GM15510 (cell line): ENCODE data around the gene SLC35A2.

Experiments
- POLR2A ChIP-seq: IDR thresholded peaks from 3 replicates; pipeline ENCODE4 v1.6.1; 2011; ENCODE audit warnings: borderline replicate concordance; ENCODE audit not compliant: insufficient read length; ENCODE audit errors: extremely low read depth

SLC35A2 gene

DNA sequence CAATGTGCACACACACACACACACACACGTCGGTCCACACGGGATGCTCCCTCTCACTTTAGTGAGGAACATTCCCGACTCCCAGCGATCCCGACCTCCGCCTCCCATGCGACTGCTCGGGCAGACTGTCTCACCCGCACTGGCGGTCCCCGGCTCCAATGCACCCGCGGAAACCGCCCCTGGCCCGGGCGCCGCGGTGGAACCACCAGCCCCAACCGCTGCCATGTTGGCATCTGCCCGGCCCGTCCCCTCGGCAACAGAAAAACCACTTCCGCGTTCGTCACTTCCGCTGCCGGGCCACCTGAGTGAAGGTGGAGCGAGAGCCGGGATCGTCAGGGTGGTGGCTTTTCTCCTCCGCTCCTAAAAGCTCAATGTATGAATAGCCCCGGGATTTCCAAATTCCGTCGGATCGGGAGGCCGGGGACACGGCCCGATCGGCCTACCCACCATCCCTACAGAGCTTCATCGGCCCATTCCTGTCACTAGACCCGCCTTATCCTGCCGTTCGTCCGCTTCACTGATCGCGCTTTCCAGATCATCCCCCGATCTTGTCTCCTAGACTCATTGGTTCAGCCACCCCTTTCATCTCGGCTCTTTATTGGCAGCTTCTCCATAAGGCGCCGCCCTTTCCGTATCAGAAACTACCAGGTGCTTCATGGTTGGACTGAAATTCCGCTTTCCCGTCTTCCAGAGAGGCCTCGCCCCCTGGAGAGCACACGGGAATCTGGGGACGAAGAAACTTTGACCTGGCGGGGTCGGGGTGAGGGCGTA, at the start of gene SLC35A2:
SLC35A2 (minus strand) TSS at position 235 of the 771 bp plus-strand sequence; CDS start at position 225, 10 bp downstream.
- peak; percentile 72 for TF ChIP-seq POLR2A

DNA sequence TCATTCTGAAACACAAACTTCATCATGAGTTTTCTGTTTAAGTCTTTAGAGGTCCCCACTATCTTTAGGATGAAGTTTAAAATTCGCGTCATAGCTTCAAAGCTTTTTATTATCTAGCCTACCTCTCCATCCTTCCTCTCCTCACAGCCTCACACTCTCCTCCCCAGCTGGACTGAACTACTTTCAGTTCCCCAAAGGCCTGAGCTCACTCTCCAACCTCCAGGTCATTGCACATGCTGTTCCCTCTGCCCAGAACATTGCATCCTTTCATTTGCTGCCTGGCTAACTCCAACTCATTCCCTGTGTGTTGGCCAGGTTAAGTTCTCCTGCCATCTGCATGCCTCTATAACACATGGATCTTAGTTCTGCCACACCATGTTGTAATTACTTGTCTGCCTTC, 48.8 kb upstream of the SLC35A2 start:
- no peak for TF ChIP-seq POLR2A

DNA sequence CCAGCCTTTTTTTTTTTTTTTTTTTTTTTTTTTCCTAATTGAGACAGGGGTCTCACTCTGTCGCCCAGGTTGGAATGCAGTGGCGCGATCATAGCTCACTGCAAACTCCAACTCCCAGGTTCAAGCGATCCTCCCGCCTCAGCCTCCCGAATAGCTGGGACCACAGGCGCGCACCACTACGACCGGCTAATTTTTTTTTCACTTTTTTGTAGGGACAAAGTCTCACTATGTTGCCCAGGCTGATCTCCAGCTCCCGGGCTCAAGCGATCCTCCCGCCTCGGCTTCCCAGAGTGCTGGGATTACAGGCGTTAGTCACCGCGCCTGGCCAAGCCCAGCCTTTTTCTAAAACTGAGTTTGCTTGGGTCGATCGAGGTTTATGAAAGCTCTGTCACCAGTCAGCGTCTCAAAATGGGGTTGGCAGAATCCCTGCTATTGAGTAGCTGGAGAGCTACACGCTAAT, 47.2 kb upstream of the SLC35A2 start:
- no peak for TF ChIP-seq POLR2A

DNA sequence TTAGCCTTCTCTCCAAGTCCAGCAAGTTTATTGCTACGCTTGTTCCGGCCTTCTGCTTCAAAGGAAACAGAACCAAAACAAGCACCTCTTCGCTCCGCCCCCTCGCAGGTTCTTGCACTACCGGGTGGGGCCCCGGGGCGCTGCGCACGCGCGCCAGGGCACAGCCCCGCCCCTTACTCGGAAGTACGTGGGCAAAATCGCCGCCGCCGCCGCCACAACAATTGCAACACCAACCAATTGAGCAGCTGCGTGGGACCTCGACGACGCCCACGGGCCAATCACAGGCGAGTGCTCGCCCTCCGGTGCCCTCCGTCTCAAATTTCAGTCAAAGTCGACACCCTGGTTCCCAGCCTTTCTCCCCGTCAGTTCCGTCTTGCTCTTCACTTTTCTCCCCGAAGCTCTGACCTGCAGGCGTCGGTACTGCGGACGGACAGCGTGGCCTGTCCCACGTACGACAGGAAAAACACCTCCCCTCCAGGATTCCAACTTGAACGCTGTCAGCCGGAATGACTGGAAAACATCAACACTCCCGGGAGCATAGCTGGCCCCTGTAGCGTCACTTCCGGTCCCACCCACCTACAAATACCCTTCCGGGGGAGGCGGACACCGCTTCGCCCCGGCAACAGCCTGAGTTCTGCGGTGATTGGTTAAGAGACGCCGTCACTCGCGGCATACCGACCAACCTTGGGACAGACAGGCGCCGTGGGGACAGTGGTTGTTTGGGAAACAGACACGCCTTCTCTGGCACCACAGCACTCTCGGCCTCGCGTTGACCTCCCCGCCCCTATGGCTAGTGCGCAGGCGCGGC, 46.6 kb upstream of the SLC35A2 start:
- peak; percentile 38 for TF ChIP-seq POLR2A

DNA sequence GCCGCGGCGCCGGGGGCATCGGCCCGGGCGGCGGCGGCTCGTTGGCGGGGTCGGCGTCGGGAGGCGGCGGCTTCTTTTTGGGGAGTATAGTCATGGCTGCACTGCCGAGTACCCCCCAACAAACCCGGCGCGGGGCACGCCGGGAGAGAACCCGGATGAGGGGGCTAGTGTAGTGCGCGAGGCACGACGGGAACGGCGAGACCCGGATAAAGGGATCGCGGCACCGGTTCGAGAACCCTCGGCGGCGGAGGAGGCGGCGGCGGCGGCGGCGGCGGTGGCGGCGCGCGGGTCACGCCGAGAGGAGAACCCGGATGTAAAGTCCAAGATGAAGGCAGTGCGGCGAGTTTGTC, 46.0 kb upstream of the SLC35A2 start, which contains the start of gene OTUD5:
OTUD5 (minus strand) TSS at position 131 of the 350 bp plus-strand sequence; CDS start at position 94, 37 bp downstream.
- peak; percentile 33 for TF ChIP-seq POLR2A

DNA sequence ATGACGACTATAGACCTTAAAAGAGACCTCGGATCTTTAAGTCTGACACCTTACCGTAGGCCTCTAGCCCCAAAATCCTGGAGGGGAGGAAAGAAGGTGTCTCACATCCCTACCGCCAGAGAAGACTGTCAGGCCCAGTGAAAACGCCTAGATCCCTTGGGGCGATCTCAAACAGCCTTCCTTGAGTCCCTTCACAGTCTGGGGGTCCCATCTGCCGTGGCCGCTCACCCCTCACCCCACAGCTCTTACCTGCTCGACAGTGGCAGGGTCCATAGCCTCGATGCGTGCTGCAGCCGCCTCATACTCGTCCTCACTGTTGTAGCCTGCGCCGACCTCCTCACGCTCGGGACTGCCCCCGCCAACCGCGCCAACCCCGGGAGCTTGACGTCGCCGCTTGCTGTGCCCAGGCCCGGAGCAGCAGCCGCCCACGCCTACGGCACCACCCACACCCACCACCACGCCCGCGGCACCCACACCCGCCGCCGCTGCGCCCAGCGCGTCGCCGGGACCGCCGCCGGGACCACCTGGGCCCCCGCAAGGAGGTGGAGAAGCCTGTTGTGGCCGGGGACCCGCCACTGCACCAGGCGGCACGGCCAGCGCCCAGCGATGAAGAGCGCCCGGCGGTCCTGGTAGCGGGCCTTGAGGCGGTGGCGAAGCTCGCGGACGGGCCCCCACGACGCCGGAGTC, 45.4 kb upstream of the SLC35A2 start:
- TF ChIP-seq POLR2A, result no peak

DNA sequence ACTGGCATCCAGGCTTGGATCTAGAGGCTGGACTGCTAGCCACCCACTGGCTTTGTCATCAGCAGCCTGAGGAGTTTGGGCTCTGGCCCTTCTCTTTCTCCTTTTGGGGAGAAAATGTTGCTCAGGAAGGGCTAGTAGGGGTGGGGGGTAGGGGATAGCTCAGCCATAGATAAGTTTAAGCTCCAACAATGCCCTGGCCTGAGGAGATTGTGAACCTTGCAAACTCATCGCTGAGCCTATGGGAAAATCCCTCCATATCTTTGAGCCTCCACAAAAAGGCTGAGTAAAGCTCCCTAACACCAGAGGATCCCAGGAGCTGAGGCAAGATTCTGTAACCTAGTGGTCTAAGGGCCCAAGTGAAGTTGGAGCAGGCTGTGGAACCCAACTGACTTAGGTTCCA, 37.1 kb upstream of the SLC35A2 start:
- no peak for TF ChIP-seq POLR2A

DNA sequence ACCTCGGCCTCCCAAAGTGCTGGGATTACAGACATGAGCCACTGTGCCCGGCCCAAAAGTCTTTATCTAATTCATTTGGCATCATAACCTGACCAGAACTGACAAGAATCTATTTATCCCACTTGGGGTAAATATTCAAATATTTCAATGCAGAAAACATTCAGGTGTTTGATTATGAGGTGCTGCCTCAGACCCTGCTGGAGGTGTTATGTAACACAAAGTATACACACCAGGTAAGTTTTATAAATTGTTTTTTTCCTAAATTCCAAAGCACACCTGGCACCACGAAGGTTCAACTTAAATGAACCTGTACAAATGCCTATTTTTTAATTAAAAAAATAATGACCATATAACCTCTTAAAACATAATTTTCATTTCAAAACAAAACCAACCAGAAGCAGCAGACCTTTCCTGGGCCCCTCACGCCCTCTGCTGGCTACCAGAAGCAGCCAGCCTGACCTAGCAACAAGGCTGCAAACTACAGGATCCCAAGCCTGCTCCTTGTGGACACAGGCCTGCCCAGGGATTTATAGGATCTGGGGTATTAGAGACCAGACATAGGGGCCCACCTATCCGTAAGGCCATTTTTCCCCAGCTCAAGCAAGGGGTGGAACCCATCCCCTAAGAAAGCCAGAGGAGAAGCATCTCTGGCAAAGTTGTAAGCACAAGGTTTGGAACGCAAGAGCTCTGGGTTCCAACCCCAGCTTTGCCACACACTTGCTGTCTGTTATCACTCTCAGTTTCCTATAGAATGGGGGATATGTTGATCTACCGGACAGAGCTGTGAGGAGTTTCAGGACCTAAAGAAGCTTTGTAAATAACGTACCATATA, 34.3 kb upstream of the SLC35A2 start:
- no peak for TF ChIP-seq POLR2A

DNA sequence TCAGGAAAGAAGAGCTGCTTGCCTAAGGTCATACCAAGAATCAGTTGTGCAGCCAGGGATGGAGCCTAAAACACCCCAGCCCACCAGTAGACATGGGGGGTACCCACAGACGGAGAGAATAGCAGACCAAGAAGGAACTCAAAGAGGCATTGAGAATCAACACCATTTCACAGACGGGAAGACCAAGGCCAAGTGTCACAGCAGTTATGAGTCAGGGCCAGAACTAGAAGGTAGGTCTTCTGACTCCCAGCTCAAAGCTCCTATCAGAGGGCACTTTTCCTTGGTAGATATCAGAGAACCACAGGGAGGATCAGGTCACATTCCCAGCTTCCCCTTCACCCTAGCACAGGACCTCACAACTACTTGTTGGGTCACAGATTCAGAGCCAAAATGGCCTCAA, 31.4 kb upstream of the SLC35A2 start:
- no peak for TF ChIP-seq POLR2A

DNA sequence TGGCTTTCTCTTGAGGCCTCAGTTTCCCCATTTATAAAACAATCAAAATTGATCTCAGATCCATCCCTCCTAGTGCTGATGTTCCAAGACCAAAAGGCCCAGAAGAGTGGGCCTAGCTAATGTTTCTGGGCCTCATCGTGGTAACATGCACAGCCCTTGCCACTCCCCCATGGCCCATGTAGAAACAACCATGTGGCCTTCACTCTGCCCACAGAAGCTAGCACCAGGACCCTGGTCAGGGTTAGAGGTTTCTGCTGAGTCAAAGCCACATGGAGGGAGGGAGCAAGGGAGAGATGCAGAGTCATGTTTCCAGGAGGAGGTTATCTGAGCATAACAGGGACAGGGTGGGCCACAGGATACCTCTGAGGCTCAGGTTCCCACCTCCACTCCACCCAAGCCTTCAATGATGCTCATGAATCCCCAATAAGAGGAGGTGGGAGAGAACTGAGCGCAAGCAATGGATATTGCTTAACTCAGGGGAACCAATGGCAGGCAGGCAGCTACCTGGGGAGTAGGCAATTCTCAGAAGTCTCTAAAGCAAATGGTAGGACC, 29.0 kb upstream of the SLC35A2 start:
- no peak for TF ChIP-seq POLR2A

DNA sequence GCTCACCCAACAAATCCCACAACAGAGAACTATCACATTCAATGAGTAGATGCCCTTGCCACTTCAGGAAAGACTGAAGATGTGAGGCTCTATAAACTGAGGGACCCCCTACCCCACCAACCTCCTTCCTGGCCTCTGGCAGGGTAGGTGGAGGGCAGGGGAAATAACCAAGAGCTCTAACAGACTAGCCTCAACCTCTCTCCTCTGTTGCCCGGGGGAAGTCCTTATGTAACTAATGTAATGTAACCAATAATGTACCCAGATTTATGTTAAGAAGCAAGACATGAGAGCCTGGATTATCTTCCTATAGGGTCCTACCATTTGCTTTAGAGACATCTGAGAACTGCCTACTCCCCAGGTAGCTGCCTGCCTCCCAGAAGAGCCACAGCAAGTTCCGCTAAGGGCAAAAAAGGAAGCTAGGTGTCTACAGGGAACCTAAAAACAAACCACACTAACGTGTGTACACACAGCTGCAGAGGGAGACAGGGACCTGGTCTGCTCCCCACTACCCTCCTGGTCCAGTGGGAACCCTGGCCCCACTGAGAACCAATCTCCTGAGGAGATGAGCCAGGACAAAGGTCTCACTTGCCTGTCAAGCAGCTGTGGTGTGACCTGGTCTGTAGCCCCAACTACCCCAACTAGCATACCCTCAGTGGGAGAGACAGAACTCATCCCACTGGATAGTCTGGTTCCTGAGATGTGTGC, 28.2 kb upstream of the SLC35A2 start:
- no peak for TF ChIP-seq POLR2A

DNA sequence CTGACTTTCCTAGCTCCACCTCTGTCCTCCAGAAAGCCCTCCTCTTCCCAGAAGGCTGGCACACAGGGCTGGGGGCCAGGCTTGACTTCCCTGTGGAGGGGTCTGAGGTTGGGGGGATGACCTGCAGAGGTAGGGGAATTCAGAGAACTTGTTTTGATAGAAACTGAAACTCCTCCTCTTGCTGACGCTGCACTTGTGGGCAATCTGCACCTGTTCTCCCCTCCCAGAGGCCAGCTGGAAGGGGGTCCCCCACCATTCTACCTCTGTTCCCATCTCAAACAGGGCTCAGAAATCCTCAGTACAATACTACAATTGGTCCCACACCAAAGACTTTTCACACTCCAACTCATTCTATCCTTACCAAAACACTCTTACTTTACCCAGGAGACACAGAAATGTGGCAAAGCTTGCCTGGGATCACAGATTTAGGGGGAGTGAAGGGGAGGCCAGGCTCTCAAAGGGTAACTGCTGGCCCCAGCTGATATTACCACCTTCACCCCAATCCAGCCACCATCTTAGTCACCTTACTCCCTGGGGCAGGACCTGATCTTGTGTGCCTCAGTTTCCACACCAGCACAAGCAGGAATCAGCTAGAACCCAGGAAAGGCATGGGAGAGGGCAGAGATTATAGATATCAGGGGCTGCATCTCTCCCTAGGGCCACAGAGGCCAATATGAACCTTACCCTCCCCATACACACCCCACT, 27.4 kb upstream of the SLC35A2 start:
- TF ChIP-seq POLR2A, result no peak

DNA sequence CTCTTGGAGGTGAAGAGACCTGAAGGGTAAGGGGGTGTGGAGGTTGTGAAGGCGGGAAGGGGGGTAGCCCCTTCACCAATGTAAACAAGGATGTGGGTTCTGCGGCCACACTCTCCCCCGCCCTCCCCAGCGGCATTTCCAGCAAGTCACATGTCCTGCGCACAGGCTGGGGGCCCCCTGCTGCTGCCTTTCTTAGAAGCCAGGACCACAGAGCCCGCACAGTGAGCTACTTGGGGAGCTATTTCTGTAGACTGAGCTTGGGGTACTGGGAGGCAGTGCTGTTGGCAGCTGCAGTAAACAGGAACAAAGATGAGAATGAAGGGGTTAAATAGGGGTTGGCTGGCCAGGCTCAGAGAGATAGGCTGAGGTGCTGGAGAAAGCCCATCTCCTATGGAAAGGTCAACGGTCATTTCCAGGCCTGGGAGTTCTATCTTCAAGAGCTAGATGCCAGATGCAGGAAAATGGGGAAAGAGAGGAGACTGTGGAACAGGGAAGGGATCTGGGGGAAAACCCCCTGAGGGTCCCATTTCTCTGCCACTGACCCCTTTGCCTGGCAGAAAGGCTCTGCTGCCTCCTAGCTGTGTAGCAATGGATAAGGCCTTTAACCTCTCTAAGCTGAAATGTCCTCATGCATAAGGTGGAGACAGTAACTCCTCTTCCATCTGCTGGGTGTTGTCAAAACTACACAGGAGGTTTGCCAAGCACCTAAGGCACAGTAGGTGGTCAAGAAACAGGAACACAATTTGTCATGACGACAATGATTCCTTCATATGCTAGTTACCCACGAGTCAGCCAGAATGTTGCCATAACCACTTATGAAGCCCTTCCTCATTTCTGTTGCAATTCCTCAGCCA, 25.8 kb upstream of the SLC35A2 start:
- TF ChIP-seq POLR2A, result no peak
